ENCODE measurements around the gene TPST1. TPM values are rescaled to one million over a fixed set of nuclear protein-coding genes. Genes with fewer than 3 reads are reported as not detected.
"Not testable (repeated sequence)": the region's sequence is repeated elsewhere in the genome, so short reads cannot be mapped to it uniquely, and the experiment has no call there.

TPST1 gene
- total RNA-seq, 1 donor from 2014 or later = 26.8 TPM

- DNase-seq (ENCODE audit: extremely low spot score, unreplicated experiment) = no peak
- Mint-ChIP-seq H3K36me3 (ENCODE audit: unreplicated experiment) (peaks cover 22% of the 10 kb centered on the region), H3K27ac (ENCODE audit: unreplicated experiment) (no peak overlapping the region), H3K9me3 (ENCODE audit: unreplicated experiment) (peaks cover 4% of the 10 kb centered on the region), H3K4me1 (ENCODE audit: unreplicated experiment) (peaks cover 5% of the 10 kb centered on the region), H3K4me3 (ENCODE audit: unreplicated experiment) (no peak overlapping the region), H3K27me3 (ENCODE audit: unreplicated experiment) (no peaks in the 10 kb centered on the region)
- TF ChIP-seq CTCF (IDR thresholded peaks at IDR 0.05) = no peak
Measured at GRCh38 chr7:66376264-66376945, 171.3 kb downstream of the TPST1 start.

GRCh38 chr7:66377045-66377444, 171.9 kb downstream of the TPST1 start:
- peaks cover 5% of the 10 kb centered on the region for H3K4me1 Mint-ChIP-seq (ENCODE audit: unreplicated experiment)
- H3K4me3 Mint-ChIP-seq (ENCODE audit: unreplicated experiment) = no peak overlapping the region
- H3K9me3 Mint-ChIP-seq (ENCODE audit: unreplicated experiment) = peaks cover 4% of the 10 kb centered on the region
- no peak overlapping the region for H3K27ac Mint-ChIP-seq (ENCODE audit: unreplicated experiment)
- no peak for DNase-seq (ENCODE audit: extremely low spot score, unreplicated experiment)
- no peaks in the 10 kb centered on the region for H3K27me3 Mint-ChIP-seq (ENCODE audit: unreplicated experiment)
- no peak for TF ChIP-seq CTCF (IDR thresholded peaks at IDR 0.05)
- H3K36me3 Mint-ChIP-seq (ENCODE audit: unreplicated experiment) = peaks cover 22% of the 10 kb centered on the region

GRCh38 chr7:66377714-66378113, 172.6 kb downstream of the TPST1 start:
- Mint-ChIP-seq H3K9me3 (ENCODE audit: unreplicated experiment) (peaks cover 4% of the 10 kb centered on the region), H3K4me1 (ENCODE audit: unreplicated experiment) (peaks cover 5% of the 10 kb centered on the region), H3K36me3 (ENCODE audit: unreplicated experiment) (peaks cover 25% of the 10 kb centered on the region), H3K4me3 (ENCODE audit: unreplicated experiment) (no peak overlapping the region), H3K27ac (ENCODE audit: unreplicated experiment) (no peak overlapping the region), H3K27me3 (ENCODE audit: unreplicated experiment) (no peaks in the 10 kb centered on the region)
- no peak for DNase-seq (ENCODE audit: extremely low spot score, unreplicated experiment)
- no peak for TF ChIP-seq CTCF (IDR thresholded peaks at IDR 0.05)

GRCh38 chr7:66379542-66380160, 174.5 kb downstream of the TPST1 start:
- peaks cover 5% of the 10 kb centered on the region for H3K4me1 Mint-ChIP-seq (ENCODE audit: unreplicated experiment)
- H3K27me3 Mint-ChIP-seq (ENCODE audit: unreplicated experiment) = no peaks in the 10 kb centered on the region
- H3K27ac Mint-ChIP-seq (ENCODE audit: unreplicated experiment) = no peak overlapping the region
- no peak for DNase-seq (ENCODE audit: extremely low spot score, unreplicated experiment)
- no peak for TF ChIP-seq CTCF (IDR thresholded peaks at IDR 0.05)
- H3K4me3 Mint-ChIP-seq (ENCODE audit: unreplicated experiment) = no peak overlapping the region
- peaks cover 4% of the 10 kb centered on the region for H3K9me3 Mint-ChIP-seq (ENCODE audit: unreplicated experiment)
- H3K36me3 Mint-ChIP-seq (ENCODE audit: unreplicated experiment) = peaks cover 25% of the 10 kb centered on the region

- no peak for TF ChIP-seq CTCF (IDR thresholded peaks at IDR 0.05)
- no peaks in the 10 kb centered on the region for H3K27me3 Mint-ChIP-seq (ENCODE audit: unreplicated experiment)
- H3K27ac Mint-ChIP-seq (ENCODE audit: unreplicated experiment) = no peak overlapping the region
- peaks cover 4% of the 10 kb centered on the region for H3K9me3 Mint-ChIP-seq (ENCODE audit: unreplicated experiment)
- no peak for DNase-seq (ENCODE audit: extremely low spot score, unreplicated experiment)
- H3K4me1 Mint-ChIP-seq (ENCODE audit: unreplicated experiment) = peaks cover 11% of the 10 kb centered on the region
- no peak overlapping the region for H3K4me3 Mint-ChIP-seq (ENCODE audit: unreplicated experiment)
- H3K36me3 Mint-ChIP-seq (ENCODE audit: unreplicated experiment) = peaks cover 25% of the 10 kb centered on the region
Measured at GRCh38 chr7:66380272-66380888, 175.2 kb downstream of the TPST1 start.

- peaks cover 25% of the 10 kb centered on the region for H3K36me3 Mint-ChIP-seq (ENCODE audit: unreplicated experiment)
- H3K4me3 Mint-ChIP-seq (ENCODE audit: unreplicated experiment); H3K9me3 Mint-ChIP-seq (ENCODE audit: unreplicated experiment); H3K27ac Mint-ChIP-seq (ENCODE audit: unreplicated experiment); H3K27me3 Mint-ChIP-seq (ENCODE audit: unreplicated experiment); DNase-seq (ENCODE audit: extremely low spot score, unreplicated experiment); H3K4me1 Mint-ChIP-seq (ENCODE audit: unreplicated experiment): not testable (repeated sequence)
Measured at GRCh38 chr7:66382182-66382923, 177.2 kb downstream of the TPST1 start.

All from osteocyte (in vitro differentiated cells).